DOHH2 (cell line): ENCODE results near the gene TSC22D4.

ENCODE experiments used
- H3F3A ChIP-seq: fragments of 200-600 bp; sonication (generic), shearing (Covaris generic); 2 replicates; pipeline ENCODE4 v1.6.0; 2016; ENCODE audit warnings: antibody characterized with exemption, mild to moderate bottlenecking; ENCODE audit not compliant: control insufficient read depth, insufficient read depth
- H3K27ac ChIP-seq: fragments of 200-600 bp; sonication (generic); 2 replicates; pipeline ENCODE4 v1.5.1; 2014; ENCODE audit warnings: low read depth, mild to moderate bottlenecking, low read length, moderate library complexity
- H3K27me3 ChIP-seq: fragments of 200-600 bp; sonication (generic); 2 replicates; pipeline ENCODE4 v1.6.1; 2014; ENCODE audit warnings: mild to moderate bottlenecking, low read length, mixed read lengths; ENCODE audit not compliant: control insufficient read depth
- H3K36me3 ChIP-seq: fragments of 200-600 bp; sonication (generic); 2 replicates; pipeline ENCODE4 v1.6.1; 2014; ENCODE audit warnings: mild to moderate bottlenecking, low read length, moderate library complexity, mixed read lengths; ENCODE audit not compliant: control insufficient read depth
- H3K4me1 ChIP-seq: fragments of 200-600 bp; sonication (generic); 2 replicates; pipeline ENCODE4 v1.6.1; 2014; ENCODE audit warnings: mild to moderate bottlenecking, low read length, mixed read lengths; ENCODE audit not compliant: control insufficient read depth
- H3K4me2 ChIP-seq: fragments of 200-600 bp; sonication (generic); 2 replicates; pipeline ENCODE4 v1.6.0; 2014; ENCODE audit warnings: mild to moderate bottlenecking, low read length, moderate library complexity
- H3K4me3 ChIP-seq: fragments of 200-600 bp; sonication (generic); 2 replicates; pipeline ENCODE4 v1.5.1; 2014; ENCODE audit warnings: mild to moderate bottlenecking, low read length, mixed read lengths
- H3K79me2 ChIP-seq: fragments of 200-600 bp; sonication (generic); 2 replicates; pipeline ENCODE4 v1.6.1; 2014; ENCODE audit warnings: mild to moderate bottlenecking, low read length, mixed read lengths; ENCODE audit not compliant: control insufficient read depth
- H3K9me2 ChIP-seq: fragments of 200-600 bp; sonication (generic); replicated peaks from 2 replicates; pipeline ENCODE4 v1.6.1; 2014; ENCODE audit warnings: mild to moderate bottlenecking, low read length, mixed read lengths; ENCODE audit not compliant: control insufficient read depth
- H3K9me3 ChIP-seq: fragments of 200-600 bp; sonication (generic); 2 replicates; pipeline ENCODE4 v1.6.1; 2014; ENCODE audit warnings: antibody characterized with exemption, low read length, mixed read lengths; ENCODE audit not compliant: control insufficient read depth, insufficient read depth
- H4K20me1 ChIP-seq: fragments of 200-600 bp; sonication (generic); 2 replicates; pipeline ENCODE4 v1.6.0; 2014; ENCODE audit warnings: low read depth, mild to moderate bottlenecking, antibody characterized with exemption, low read length, moderate library complexity; ENCODE audit not compliant: control insufficient read depth, insufficient read depth
- EZH2phosphoT487 ChIP-seq: fragments of 200-600 bp; sonication (generic); IDR thresholded peaks from 2 replicates; pipeline ENCODE4 v1.6.1; 2017; ENCODE audit warnings: borderline replicate concordance, mild to moderate bottlenecking, antibody characterized with exemption, low read length, moderate library complexity, mixed read lengths
- TF ChIP-seq, protein P1 (sequence below): fragments of 200-600 bp; sonication (generic); IDR thresholded peaks from one replicate; pipeline ENCODE4 v1.5.1; 2014; ENCODE audit warnings: antibody characterized with exemption, mild to moderate bottlenecking, low read depth, low read length; ENCODE audit not compliant: poor library complexity, severe bottlenecking

TSC22D4 gene

DNA sequence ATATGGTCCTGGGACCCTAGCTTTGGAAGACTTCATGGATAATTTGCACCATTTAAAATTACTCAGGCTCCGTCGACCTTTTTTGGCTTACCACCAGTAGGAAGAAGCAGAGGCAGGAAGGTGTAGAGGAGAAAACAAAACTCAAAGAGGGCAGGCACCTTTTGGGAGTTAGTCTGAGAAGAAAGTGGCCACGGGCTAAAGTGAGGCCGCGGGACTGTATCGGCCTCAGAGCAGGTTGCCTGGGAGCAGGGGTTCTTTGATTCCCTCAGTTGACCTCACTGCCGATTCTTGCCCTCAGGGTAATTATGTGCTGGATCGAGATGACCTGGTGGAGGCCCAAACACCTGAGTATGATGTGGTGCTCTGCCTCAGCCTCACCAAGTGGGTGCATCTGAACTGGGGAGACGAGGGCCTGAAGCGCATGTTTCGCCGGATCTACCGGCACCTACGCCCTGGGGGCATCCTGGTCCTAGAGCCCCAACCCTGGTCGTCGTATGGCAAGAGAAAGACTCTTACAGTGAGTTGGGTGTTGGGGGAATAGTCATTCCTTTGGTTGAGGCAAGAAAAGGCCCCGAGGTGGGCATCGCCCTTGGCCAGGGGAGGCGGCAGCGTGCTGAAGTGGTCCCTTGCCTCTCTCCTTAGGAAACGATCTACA lies 46.3 kb downstream of the TSC22D4 start:
- Histone ChIP-seq H3K79me2 (peaks cover 69% of the 10 kb centered on the region), H3K9me3 (peaks cover 3% of the 10 kb centered on the region), H3K4me3 (peak overlapping the region; percentile 77), H4K20me1 (peaks cover 11% of the 10 kb centered on the region; the same call in 1 of the 2 replicates), H3K36me3 (peaks cover 64% of the 10 kb centered on the region), H3K27me3 (no peaks in the 10 kb centered on the region), H3K4me2 (peak overlapping the region; percentile 83), H3F3A (peaks cover 47% of the 10 kb centered on the region), H3K27ac (peak overlapping the region; percentile 89), H3K4me1 (peaks cover 64% of the 10 kb centered on the region), H3K9me2 (no peaks in the 10 kb centered on the region)
- TF ChIP-seq, protein P1, sequence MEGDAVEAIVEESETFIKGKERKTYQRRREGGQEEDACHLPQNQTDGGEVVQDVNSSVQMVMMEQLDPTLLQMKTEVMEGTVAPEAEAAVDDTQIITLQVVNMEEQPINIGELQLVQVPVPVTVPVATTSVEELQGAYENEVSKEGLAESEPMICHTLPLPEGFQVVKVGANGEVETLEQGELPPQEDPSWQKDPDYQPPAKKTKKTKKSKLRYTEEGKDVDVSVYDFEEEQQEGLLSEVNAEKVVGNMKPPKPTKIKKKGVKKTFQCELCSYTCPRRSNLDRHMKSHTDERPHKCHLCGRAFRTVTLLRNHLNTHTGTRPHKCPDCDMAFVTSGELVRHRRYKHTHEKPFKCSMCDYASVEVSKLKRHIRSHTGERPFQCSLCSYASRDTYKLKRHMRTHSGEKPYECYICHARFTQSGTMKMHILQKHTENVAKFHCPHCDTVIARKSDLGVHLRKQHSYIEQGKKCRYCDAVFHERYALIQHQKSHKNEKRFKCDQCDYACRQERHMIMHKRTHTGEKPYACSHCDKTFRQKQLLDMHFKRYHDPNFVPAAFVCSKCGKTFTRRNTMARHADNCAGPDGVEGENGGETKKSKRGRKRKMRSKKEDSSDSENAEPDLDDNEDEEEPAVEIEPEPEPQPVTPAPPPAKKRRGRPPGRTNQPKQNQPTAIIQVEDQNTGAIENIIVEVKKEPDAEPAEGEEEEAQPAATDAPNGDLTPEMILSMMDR: no peak
- no peak for TF ChIP-seq EZH2phosphoT487

DNA sequence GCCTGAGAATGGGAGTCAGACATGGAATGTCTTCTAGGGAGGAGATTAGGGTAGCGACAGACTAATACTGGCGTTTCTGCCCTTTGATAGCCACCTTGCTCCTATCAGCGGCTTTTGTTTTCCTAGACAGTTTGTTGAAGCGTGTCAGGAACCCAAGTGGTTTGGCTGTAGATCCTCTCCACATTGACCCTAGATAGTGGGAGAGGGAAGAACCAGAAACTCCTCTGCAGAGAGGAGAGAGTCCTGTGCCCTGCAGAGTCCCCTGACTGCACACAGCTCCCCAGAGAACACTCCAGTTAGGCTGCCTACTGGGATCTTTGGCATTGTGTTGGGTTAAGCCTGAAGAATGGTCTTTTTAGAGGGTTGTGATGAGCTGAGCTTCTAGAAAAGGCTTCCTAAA lies 47.0 kb downstream of the TSC22D4 start:
- H3K27ac ChIP-seq: peak overlapping the region; percentile 89
- peaks cover 60% of the 10 kb centered on the region for H3K4me1 ChIP-seq
- H3K79me2 ChIP-seq: peaks cover 68% of the 10 kb centered on the region
- TF ChIP-seq EZH2phosphoT487: no peak
- TF ChIP-seq, protein P1: no peak
- peaks cover 64% of the 10 kb centered on the region for H3K36me3 ChIP-seq
- no peaks in the 10 kb centered on the region for H3K9me2 ChIP-seq
- H3K4me3 ChIP-seq: peak overlapping the region; percentile 77
- peaks cover 11% of the 10 kb centered on the region; the same call in 1 of the 2 replicates for H4K20me1 ChIP-seq
- H3F3A ChIP-seq: peaks cover 46% of the 10 kb centered on the region
- no peaks in the 10 kb centered on the region for H3K27me3 ChIP-seq
- H3K9me3 ChIP-seq: peaks cover 5% of the 10 kb centered on the region
- peak overlapping the region; percentile 83 for H3K4me2 ChIP-seq

DNA sequence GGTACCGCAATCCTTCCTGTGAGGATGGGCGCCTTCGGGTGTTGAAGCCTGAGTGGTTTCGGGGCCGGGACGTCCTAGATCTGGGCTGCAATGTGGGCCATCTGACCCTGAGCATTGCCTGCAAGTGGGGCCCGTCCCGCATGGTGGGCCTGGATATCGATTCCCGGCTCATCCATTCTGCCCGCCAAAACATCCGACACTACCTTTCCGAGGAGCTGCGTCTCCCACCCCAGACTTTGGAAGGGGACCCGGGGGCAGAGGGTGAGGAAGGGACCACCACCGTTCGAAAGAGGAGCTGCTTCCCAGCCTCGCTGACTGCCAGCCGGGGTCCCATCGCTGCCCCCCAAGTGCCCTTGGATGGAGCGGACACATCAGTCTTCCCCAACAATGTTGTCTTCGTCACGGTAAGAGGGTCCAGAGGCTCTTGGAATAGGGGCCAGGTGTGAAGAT lies 47.7 kb downstream of the TSC22D4 start:
- H3K36me3 ChIP-seq: peaks cover 64% of the 10 kb centered on the region

More for the DNA sequence above, 47.7 kb downstream of the TSC22D4 start:
- Histone ChIP-seq H3K79me2 (peaks cover 67% of the 10 kb centered on the region), H3K9me3 (peaks cover 5% of the 10 kb centered on the region), H3K4me2 (peak overlapping the region; percentile 83), H3F3A (peaks cover 46% of the 10 kb centered on the region), H3K4me1 (peaks cover 55% of the 10 kb centered on the region), H4K20me1 (peaks cover 11% of the 10 kb centered on the region; the same call in 1 of the 2 replicates), H3K4me3 (peak overlapping the region; percentile 77), H3K27me3 (no peaks in the 10 kb centered on the region), H3K9me2 (no peaks in the 10 kb centered on the region), H3K27ac (peak overlapping the region; percentile 89)
- TF ChIP-seq, protein P1: no peak
- no peak for TF ChIP-seq EZH2phosphoT487
